GM12872 (cell line): ENCODE data around the gene RSPO1.

Experiments used
- CTCF ChIP-seq: IDR thresholded peaks from 3 replicates; pipeline ENCODE4 v1.5.1; 2011; ENCODE audit warnings: low read depth, mild to moderate bottlenecking, low read length, moderate library complexity; ENCODE audit not compliant: insufficient read depth

RSPO1 gene

DNA sequence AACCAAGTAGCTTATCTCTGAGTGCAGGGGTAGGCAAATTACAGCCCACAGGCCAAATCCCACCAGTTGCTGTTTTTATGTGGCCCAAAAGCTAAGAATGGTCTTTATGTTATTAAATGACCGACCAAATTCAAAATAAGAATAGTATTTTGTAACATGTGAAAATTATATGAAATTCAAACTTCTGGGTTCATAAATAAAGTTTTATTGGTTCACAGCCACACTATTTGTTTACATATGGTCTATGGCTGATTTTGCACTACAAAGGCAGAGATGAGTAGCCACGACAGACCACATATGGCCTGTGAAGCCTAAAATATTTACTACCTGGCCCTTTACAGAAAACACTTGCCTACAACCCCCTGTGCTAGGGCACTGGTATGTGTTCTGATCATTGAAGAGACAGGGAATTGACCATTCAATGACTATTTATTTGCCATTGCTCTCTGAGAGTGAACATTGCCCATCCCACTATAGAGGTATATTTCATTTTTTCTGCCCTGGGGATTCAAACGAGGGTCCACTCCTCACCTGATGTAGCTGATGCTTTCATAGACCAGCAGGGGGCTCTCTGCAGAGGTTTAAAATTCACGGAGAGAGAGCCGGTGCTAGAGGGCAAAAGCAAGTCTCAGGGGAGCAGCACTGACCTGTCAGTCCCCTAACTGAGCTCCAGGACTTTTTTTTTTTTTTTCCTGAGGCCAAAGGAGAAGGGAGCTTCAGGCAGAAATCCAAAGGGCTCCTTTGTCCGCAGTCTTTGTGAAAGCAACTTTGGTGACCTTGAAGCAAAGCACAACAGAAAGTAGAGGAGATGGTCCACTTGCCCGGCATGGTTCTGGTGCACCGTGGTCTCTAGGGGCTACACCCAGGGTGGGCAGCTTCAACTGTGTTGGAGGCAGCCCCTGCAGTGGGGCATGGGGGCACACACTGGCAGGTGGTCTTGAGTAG is 31.7 kb downstream of the RSPO1 start:
- peak; percentile 73 for TF ChIP-seq CTCF

GRCh38 chr1:37601441-37601840 is 33.3 kb downstream of the RSPO1 start:
- TF ChIP-seq CTCF, result no peak

GRCh38 chr1:37599940-37600339 is 34.8 kb downstream of the RSPO1 start:
- no peak for TF ChIP-seq CTCF

- no peak for TF ChIP-seq CTCF
Measured at GRCh38 chr1:37596182-37596667, 38.5 kb downstream of the RSPO1 start.

GRCh38 chr1:37595440-37596181 is 39.1 kb downstream of the RSPO1 start, which contains the start of gene GNL2:
GNL2 (minus strand) TSS chr1:37595937; CDS start chr1:37595822, 115 bp downstream.
- no peak for TF ChIP-seq CTCF

DNA sequence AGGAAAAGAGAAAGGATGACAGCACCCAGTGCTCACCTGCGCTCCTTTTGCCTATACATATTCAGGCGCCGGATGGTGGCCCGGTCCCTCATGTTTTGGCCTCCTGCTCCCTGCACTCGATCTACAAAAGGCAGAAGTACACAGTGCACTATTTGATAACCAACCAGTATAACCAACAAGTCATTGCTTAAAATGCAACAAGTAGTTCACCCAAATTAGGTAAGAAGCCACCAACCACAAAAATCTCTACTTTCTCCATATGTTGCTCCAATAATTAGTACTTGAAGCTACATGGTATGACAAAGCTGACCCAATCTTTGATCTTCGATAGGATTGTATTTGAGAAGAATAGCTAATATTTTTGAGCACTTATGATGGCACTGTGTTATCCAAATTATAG is 41.0 kb downstream of the RSPO1 start:
- TF ChIP-seq CTCF, result no peak

GRCh38 chr1:37588939-37589338 is 45.8 kb downstream of the RSPO1 start:
- no peak for TF ChIP-seq CTCF
